ENCODE measurements around the gene S1PR4. TPM values are rescaled to one million over a fixed set of nuclear protein-coding genes. Genes with fewer than 3 reads are reported as not detected.
"Not testable (repeated sequence)": the region's sequence is repeated elsewhere in the genome, so short reads cannot be mapped to it uniquely, and the experiment has no call there.

The S1PR4 gene
- total and polyA plus RNA-seq, 9 of the 15 experiments (the other 6 are each of a cell fraction or from before 2014, with no cell fraction given) = 0.27 TPM; not detected in 8

DNA sequence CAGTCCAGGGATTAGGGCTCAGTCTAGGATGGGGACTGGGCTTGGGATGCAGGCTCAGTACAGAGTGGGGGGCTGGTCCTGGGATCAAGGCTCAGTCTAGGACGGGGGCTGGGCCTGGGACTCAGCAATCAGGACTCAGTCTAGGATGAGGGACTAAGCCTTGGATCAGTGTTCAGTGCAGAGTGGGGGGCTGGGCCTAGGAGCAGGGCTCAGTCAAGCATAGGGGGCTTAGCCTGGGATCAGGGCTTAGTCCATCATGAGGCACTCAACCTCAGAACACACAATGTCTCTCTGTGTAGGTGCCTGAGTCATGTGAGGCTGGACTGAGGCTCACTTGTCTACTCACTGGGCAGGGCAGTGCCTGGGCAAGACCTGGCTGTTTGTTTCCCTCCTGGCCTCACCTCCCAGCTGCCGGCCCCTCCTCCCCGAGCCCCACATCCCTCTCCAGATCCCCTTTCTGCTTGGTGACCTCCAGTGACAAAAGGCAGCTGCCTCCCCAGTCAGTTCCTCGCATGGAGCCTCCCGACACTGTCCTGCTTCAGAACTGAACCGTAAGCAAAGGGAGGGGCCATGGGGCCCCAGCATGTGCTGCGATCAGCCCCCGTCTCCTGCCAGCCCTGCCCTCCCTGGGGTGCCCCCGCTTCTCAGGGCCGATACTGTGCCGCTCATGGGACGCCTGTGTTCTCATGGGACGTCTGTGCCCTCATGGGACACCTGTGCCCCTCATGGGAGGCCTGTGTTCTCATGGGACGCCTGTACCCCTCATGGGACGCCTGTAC, 6.5 kb upstream of the S1PR4 start (continued):
- TF ChIP-seq ZNF75A (CRISPR knock-in tag; IDR thresholded peaks at IDR 0.05) = no peak
- no peak for TF ChIP-seq CC2D1A (IDR thresholded peaks at IDR 0.05)

DNA sequence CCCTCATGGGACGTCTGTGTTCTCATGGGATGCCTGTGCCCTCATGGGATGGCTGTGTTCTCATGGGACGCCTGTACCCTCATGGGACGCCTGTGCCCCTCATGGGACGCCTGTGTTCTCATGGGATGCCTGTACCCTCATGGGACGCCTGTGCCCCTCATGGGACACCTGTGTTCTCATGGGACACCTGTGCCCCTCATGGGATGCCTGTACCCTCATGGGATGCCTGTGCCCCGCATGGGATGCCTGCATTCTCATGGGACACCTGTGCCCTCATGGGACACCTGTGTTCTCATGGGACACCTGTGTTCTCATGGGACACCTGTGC, 5.9 kb upstream of the S1PR4 start:
- H3K79me2 ChIP-seq (ENCODE audit: control insufficient read depth, insufficient read depth, low read length); ATAC-seq; H3K27me3 ChIP-seq (ENCODE audit: control insufficient read depth in 2 of 2, insufficient read depth in 2 of 2, low read length in 2 of 2); H3K9me1 ChIP-seq (ENCODE audit: control insufficient read depth, insufficient read depth, low read length); H3K4me2 ChIP-seq (ENCODE audit: insufficient read depth, low read length); H3K4me3 ChIP-seq; DNase-seq (ENCODE audit: extremely low read depth in 1 of 4, low spot score in 3 of 4); in situ Hi-C loops (cut with MboI); FAIRE-seq; H4K20me1 ChIP-seq (replicated peaks; ENCODE audit: control insufficient read depth, insufficient read depth, low read length); intact Hi-C loops (cut with micrococcal nuclease); H3K36me3 ChIP-seq (ENCODE audit: control insufficient read depth, insufficient read depth, low read length); H3K27ac ChIP-seq (ENCODE audit: extremely low read depth, low read depth, low read length); BruUV-seq (replicated peaks); H2AFZ ChIP-seq (ENCODE audit: low read depth, low read length); POLR2A ChIA-PET; H3K9me3 ChIP-seq (replicated peaks; ENCODE audit: control insufficient read depth, insufficient read depth, low read depth, low read length); H3K9ac ChIP-seq (ENCODE audit: insufficient read depth in 1 of 2, low read depth in 2 of 2, low read length in 2 of 2): not testable (repeated sequence)
- WGBS (ENCODE audit: insufficient coverage, low coverage, missing lambda C conversion rate) = 48% methylated on average over 6 of the region's 6 CpGs
- peaks cover 14 to 19% of the 10 kb centered on the region in 2 experiments; a peak in 4 of 5 replicates for H3K4me1 ChIP-seq (replicated peaks in 1 of 2; ENCODE audit: control insufficient read depth in 2 of 2, insufficient read depth in 2 of 2, low read length in 2 of 2)
- CTCF ChIA-PET (ENCODE audit: low intra/inter-chr PET ratio) = interaction anchor here (0.6 kb wide), 2 partner anchors 154 to 332 kb away, joined by 3 read pairs; partner anchors contain the start of gene ZNF555

Data from K562 (cell line).